Endothelial cell of umbilical vein (primary cell): Measurements from ENCODE around the gene SLC5A2. TPM values are rescaled to one million over a fixed set of nuclear protein-coding genes. Genes with fewer than 3 reads are reported as not detected.

Source experiments
- BruUV-seq: library from RNA; stranded (reverse); fragments of 400-500 nt; replicated peaks from 2 replicates; lab custom pipeline; 2021; lab: Mats Ljungman, UMichigan
- CTCF ChIA-PET: fragments of 300-600, 350-600 bp; sonication (Branson Sonifier 250); formaldehyde crosslinking; loops from one replicate; lab custom pipeline; 2021; ENCODE audit warnings: antibody characterized with exemption, inconsistent platforms; lab: Charles Lee
- POLR2A ChIA-PET: fragments of 300-600, 350-600 bp; sonication (Branson Sonifier 250); formaldehyde crosslinking; loops from one replicate; lab custom pipeline; 2021; ENCODE audit warnings: antibody characterized with exemption, inconsistent platforms; lab: Charles Lee
- DNase-seq: peaks from one replicate; pipeline ENCODE4 v3.0.0-alpha.2; 2011; ENCODE audit warnings: low read depth, low spot score
- FAIRE-seq: peaks from 2 replicates; lab custom pipeline; 2011; peaks lifted over from hg19 to GRCh38; lab: Jason Lieb, UNC
- H2AFZ ChIP-seq: 2 replicates; pipeline ENCODE4 v1.6.0; 2012; ENCODE audit warnings: low read depth, low read length, control low read depth, inconsistent platforms
- H3K27ac ChIP-seq: 2 replicates; pipeline ENCODE4 v1.5.1; 2011; ENCODE audit warnings: low read depth, mild to moderate bottlenecking, control low read depth, low read length, moderate library complexity; ENCODE audit not compliant: insufficient read depth
- H3K27me3 ChIP-seq, 2 experiments: 2 replicates each; pipeline versions ENCODE4 v1.6.0 to v1.6.1; 2011; ENCODE audit warnings: low read length in 2 of 2, mixed read lengths in 1 of 2; ENCODE audit not compliant: control insufficient read depth in 2 of 2, insufficient read depth in 2 of 2
- H3K36me3 ChIP-seq, 2 experiments: 2 replicates in 1 of 2; 3 replicates in 1 of 2; pipeline ENCODE4 v1.5.1; 2011; ENCODE audit warnings: low read length in 2 of 2, mild to moderate bottlenecking in 1 of 2, moderate library complexity in 1 of 2; ENCODE audit not compliant: control insufficient read depth in 2 of 2, insufficient read depth in 2 of 2; ENCODE audit errors: extremely low read depth in 1 of 2
- H3K4me1 ChIP-seq: 3 replicates; pipeline ENCODE4 v1.5.1; 2011; ENCODE audit warnings: mild to moderate bottlenecking, low read length; ENCODE audit not compliant: control insufficient read depth, insufficient read depth; ENCODE audit errors: extremely low read depth
- H3K4me2 ChIP-seq: 2 replicates; pipeline ENCODE4 v1.6.1; 2011; ENCODE audit warnings: low read length, control low read depth, mixed read lengths; ENCODE audit not compliant: insufficient read depth
- H3K4me3 ChIP-seq, 3 experiments: fragments of 200-600 bp in 1 of 3; sonication (generic), shearing (Covaris generic) in 1 of 3; replicated peaks in 1 of 3; 2 replicates each; pipeline ENCODE4 v1.5.1; 2011 to 2016; ENCODE audit warnings: control low read depth in 3 of 3, low read length in 3 of 3, mild to moderate bottlenecking in 2 of 3, inconsistent platforms in 1 of 3, low read depth in 1 of 3, moderate library complexity in 1 of 3; ENCODE audit not compliant: insufficient read depth in 1 of 3
- H3K79me2 ChIP-seq: 2 replicates; pipeline ENCODE4 v1.6.0; 2012; ENCODE audit warnings: low read length, inconsistent platforms; ENCODE audit not compliant: control insufficient read depth, insufficient read depth
- H3K9ac ChIP-seq: replicated peaks from 2 replicates; pipeline ENCODE3; 2011; ENCODE audit warnings: low read length, control low read depth; ENCODE audit not compliant: insufficient read depth; ENCODE audit errors: extremely low read depth
- H3K9me1 ChIP-seq: replicated peaks from 3 replicates; pipeline ENCODE4 v1.6.0; 2011; ENCODE audit warnings: mild to moderate bottlenecking, low read length; ENCODE audit not compliant: control insufficient read depth, insufficient read depth; ENCODE audit errors: extremely low read depth
- H3K9me3 ChIP-seq: replicated peaks from 2 replicates; pipeline ENCODE4 v1.5.1; 2012; ENCODE audit warnings: low read length, inconsistent platforms; ENCODE audit not compliant: control insufficient read depth, insufficient read depth
- H4K20me1 ChIP-seq: replicated peaks from 2 replicates; pipeline ENCODE3; 2011; ENCODE audit warnings: mild to moderate bottlenecking, low read length; ENCODE audit not compliant: control insufficient read depth, insufficient read depth; ENCODE audit errors: extremely low read depth
- CTCF ChIP-seq, 2 donors: IDR thresholded peaks; 1 replicate in 1 of 2; 2 replicates in 1 of 2; pipeline ENCODE4 v1.5.1; 2011; ENCODE audit warnings: low read length in 2 of 2, mild to moderate bottlenecking in 2 of 2, moderate library complexity in 2 of 2, control low read depth in 1 of 2, inconsistent platforms in 1 of 2, low read depth in 1 of 2; ENCODE audit not compliant: insufficient read depth in 1 of 2; ENCODE audit errors: extremely low read depth in 1 of 2
- EZH2 ChIP-seq: IDR thresholded peaks from 2 replicates; pipeline ENCODE4 v1.6.1; 2012; ENCODE audit warnings: borderline replicate concordance, low read depth, mild to moderate bottlenecking, moderate library complexity, low read length, inconsistent platforms; ENCODE audit not compliant: severe bottlenecking
- FOS ChIP-seq: IDR thresholded peaks from 2 replicates; pipeline ENCODE4 v1.6.1; 2011; ENCODE audit warnings: mild to moderate bottlenecking, low read length, moderate library complexity, borderline replicate concordance; ENCODE audit not compliant: insufficient read depth
- GATA2 ChIP-seq: IDR thresholded peaks from 2 replicates; pipeline ENCODE4 v1.7.0; 2011; ENCODE audit warnings: low read depth, mild to moderate bottlenecking, moderate library complexity, mixed read lengths, low read length; ENCODE audit not compliant: insufficient read length, insufficient read depth
- JUN ChIP-seq: IDR thresholded peaks from 2 replicates; pipeline ENCODE4 v1.6.1; 2011; ENCODE audit warnings: borderline replicate concordance, low read depth; ENCODE audit not compliant: insufficient read length, insufficient read depth
- MAX ChIP-seq: IDR thresholded peaks from 2 replicates; pipeline ENCODE4 v1.6.1; 2011; ENCODE audit not compliant: insufficient read depth, insufficient read length
- MYC ChIP-seq: IDR thresholded peaks from one replicate; pipeline ENCODE4 v1.6.1; 2011; ENCODE audit warnings: mild to moderate bottlenecking, low read depth, low read length
- POLR2A ChIP-seq: IDR thresholded peaks from 2 replicates; pipeline ENCODE4 v1.6.1; 2012; ENCODE audit warnings: low read depth, mild to moderate bottlenecking, control low read depth, low read length
- POLR2AphosphoS5 ChIP-seq: IDR thresholded peaks from 2 replicates; pipeline ENCODE4 v1.6.1; 2012; ENCODE audit warnings: low read depth, mild to moderate bottlenecking, control low read depth, low read length, moderate library complexity; ENCODE audit not compliant: insufficient read depth
- dilution Hi-C: fragments of 300-500 bp; cut with MboI; formaldehyde crosslinking; loops from one replicate; pipeline ENCODE4 v1.15.0; 2019; ENCODE audit warnings: low sequenced_read_pairs; ENCODE audit not compliant: extremely low pct_ligation_motif_present
- intact Hi-C: fragments of 100-400 bp; cut with micrococcal nuclease; formaldehyde crosslinking; loops from one replicate; pipeline ENCODE4 v1.10.0; 2022
- polyA plus RNA-seq, 4 experiments: library from polyadenylated mRNA; depleted of rRNA in 3 of 4; stranded (reverse) in 3 of 4; unstranded in 1 of 4; fragments of >200 nt; gene quantifications; 2 replicates each; pipeline versions ENCODE4 v1.2.1 to v1.2.3, GENCODE V29; 2011 to 2012; ENCODE audit warnings: missing spikeins in 1 of 4
- total RNA-seq: library from RNA; stranded (reverse); gene quantifications from 2 replicates; pipeline ENCODE4 v1.2.3, GENCODE V29; 2021

Gene SLC5A2
- total and polyA plus RNA-seq, 2 donors (not counting 3 experiments of a cell fraction or from before 2014, with no cell fraction given) = 0.03 TPM; not detected in 1

- Histone ChIP-seq H2AFZ (no peak overlapping the region), H3K9me3 (no peaks in the 10 kb centered on the region), H3K9ac (no peak overlapping the region), H3K4me1 (peaks cover 10% of the 10 kb centered on the region), H4K20me1 (no peaks in the 10 kb centered on the region), H3K79me2 (peaks cover 3% of the 10 kb centered on the region), H3K9me1 (no peaks in the 10 kb centered on the region), H3K27ac (no peak overlapping the region), H3K36me3 (peaks cover 4 to 13% of the 10 kb centered on the region in 2 experiments), H3K27me3 (no peaks in the 10 kb centered on the region), H3K4me2 (no peak overlapping the region), H3K4me3 (no peak overlapping the region)
- dilution Hi-C loops = no loop called here
- BruUV-seq = no TSS peak
- ChIA-PET POLR2A (no interaction called here), CTCF (interaction anchor here (3.4 kb wide), 1 partner anchor 20 kb away, joined by 13 read pairs; the partner anchor contains the start of gene ARMC5)
- FAIRE-seq (no peak), DNase-seq (no peak)
- intact Hi-C loops = no loop called here
- TF ChIP-seq GATA2 (no peak), EZH2 (no peak), POLR2A (peak; percentile 28), MYC (no peak), MAX (no peak), CTCF (IDR thresholded peaks at IDR 0.05; ENCODE audit: extremely low read depth in 1 of 2, insufficient read depth in 1 of 2, low read depth in 1 of 2, low read length in 2 of 2) (no peak), JUN (no peak), POLR2AphosphoS5 (peak; percentile 18), FOS (no peak)
These were observed 3.2 kb upstream of the SLC5A2 start for GRCh38 chr16:31479751-31480150.
